Activated CD4-positive, alpha-beta T cell treated with anti-CD3 and anti-CD28 coated beads for 4 hours (primary cell): Measurements from ENCODE around the gene GABRB2.
"Not testable (repeated sequence)": the region's sequence is repeated elsewhere in the genome, so short reads cannot be mapped to it uniquely, and the experiment has no call there.

Source experiments
- DNase-seq, 2 donors: peaks; one replicate each; pipeline ENCODE4 v3.0.0-alpha.2; 2020

The GABRB2 gene

GRCh38 chr5:161385027-161385426 is 161.5 kb downstream of the GABRB2 start:
- DNase-seq: no peak

- no peak for DNase-seq
These were observed 163.8 kb downstream of the GABRB2 start for GRCh38 chr5:161382685-161383084.

- DNase-seq: no peak
These were observed 166.0 kb downstream of the GABRB2 start for GRCh38 chr5:161380486-161380885.

GRCh38 chr5:161378701-161379100 is 167.8 kb downstream of the GABRB2 start:
- no peak for DNase-seq

- DNase-seq: no peak
These were observed 170.5 kb downstream of the GABRB2 start for GRCh38 chr5:161376034-161376433.

GRCh38 chr5:161373345-161373707 is 173.2 kb downstream of the GABRB2 start:
- no peak for DNase-seq

GRCh38 chr5:161372682-161373344 is 173.7 kb downstream of the GABRB2 start:
- no peak for DNase-seq

GRCh38 chr5:161369022-161369421 is 177.5 kb downstream of the GABRB2 start:
- DNase-seq: no peak

GRCh38 chr5:161358446-161358845 is 188.1 kb downstream of the GABRB2 start:
- no peak for DNase-seq

GRCh38 chr5:161344234-161344633 is 202.3 kb downstream of the GABRB2 start:
- no peak for DNase-seq

GRCh38 chr5:161342886-161343285 is 203.6 kb downstream of the GABRB2 start:
- no peak for DNase-seq

GRCh38 chr5:161340012-161340411 is 206.5 kb downstream of the GABRB2 start:
- no peak for DNase-seq

- DNase-seq: no peak
These were observed 213.2 kb downstream of the GABRB2 start for GRCh38 chr5:161333194-161333880.

- DNase-seq: no peak
These were observed 214.2 kb downstream of the GABRB2 start for GRCh38 chr5:161332343-161332742.

GRCh38 chr5:161314033-161314432 is 232.5 kb downstream of the GABRB2 start:
- DNase-seq: no peak

GRCh38 chr5:161312882-161313281 is 233.6 kb downstream of the GABRB2 start:
- DNase-seq: no peak

GRCh38 chr5:161311965-161312364 is 234.6 kb downstream of the GABRB2 start:
- DNase-seq: no peak

- no peak for DNase-seq
These were observed 235.3 kb downstream of the GABRB2 start for GRCh38 chr5:161311146-161311708.

GRCh38 chr5:161306351-161306995 is 240.1 kb downstream of the GABRB2 start:
- no peak for DNase-seq

- no peak for DNase-seq
These were observed 240.9 kb downstream of the GABRB2 start for GRCh38 chr5:161305601-161306000.

- no peak for DNase-seq
These were observed 244.0 kb downstream of the GABRB2 start for GRCh38 chr5:161302559-161302958.

- DNase-seq: no peak
These were observed 244.9 kb downstream of the GABRB2 start for GRCh38 chr5:161301586-161301985.

- no peak for DNase-seq
These were observed 247.5 kb downstream of the GABRB2 start for GRCh38 chr5:161299053-161299452.

GRCh38 chr5:161297388-161297787 is 249.1 kb downstream of the GABRB2 start:
- DNase-seq: not testable (repeated sequence)
